Kidney epithelial cell (primary cell): ENCODE data around the gene VCAM1. TPM values are rescaled to one million over a fixed set of nuclear protein-coding genes. Genes with fewer than 3 reads are reported as not detected.

Experiments used
- DNase-seq: peaks from one replicate; pipeline ENCODE4 v3.0.0-alpha.2; 2010; ENCODE audit warnings: low read depth
- H3K27me3 ChIP-seq: 2 replicates; pipeline ENCODE4 v1.6.0; 2011; ENCODE audit warnings: low read length; ENCODE audit not compliant: control insufficient read depth, insufficient read depth
- H3K36me3 ChIP-seq: 2 replicates; pipeline ENCODE4 v1.5.1; 2011; ENCODE audit warnings: low read length; ENCODE audit not compliant: control insufficient read depth, insufficient read depth
- H3K4me3 ChIP-seq: 2 replicates; pipeline ENCODE4 v1.5.1; 2011; ENCODE audit warnings: low read depth, mild to moderate bottlenecking, control low read depth, low read length
- CTCF ChIP-seq: IDR thresholded peaks from 2 replicates; pipeline ENCODE4 v1.5.1; 2011; ENCODE audit warnings: mild to moderate bottlenecking, moderate library complexity, low read length, control low read depth, inconsistent platforms; ENCODE audit not compliant: insufficient read depth, poor library complexity, severe bottlenecking
- total RNA-seq: library from RNA; depleted of rRNA; stranded (reverse); fragments of >200 nt; gene quantifications from 2 replicates; pipeline ENCODE4 v1.2.3, GENCODE V29; 2015

Gene VCAM1
- total RNA-seq, 1 donor from 2014 or later = 63.8 TPM

GRCh38 chr1:100700586-100700985 lies 19.0 kb upstream of the VCAM1 start:
- no peak for DNase-seq
- Histone ChIP-seq H3K27me3 (no peaks in the 10 kb centered on the region), H3K4me3 (no peak overlapping the region), H3K36me3 (no peaks in the 10 kb centered on the region)
- TF ChIP-seq CTCF = no peak

- TF ChIP-seq CTCF = no peak
- H3K36me3 ChIP-seq = no peaks in the 10 kb centered on the region
- no peak overlapping the region for H3K4me3 ChIP-seq
- no peak for DNase-seq
- H3K27me3 ChIP-seq = no peaks in the 10 kb centered on the region
Measured at GRCh38 chr1:100703052-100703451, 16.5 kb upstream of the VCAM1 start.

- no peak for TF ChIP-seq CTCF
- H3K36me3 ChIP-seq = no peaks in the 10 kb centered on the region
- no peak for DNase-seq
- H3K27me3 ChIP-seq = no peaks in the 10 kb centered on the region
- H3K4me3 ChIP-seq = no peak overlapping the region
Measured at GRCh38 chr1:100703716-100704115, 15.8 kb upstream of the VCAM1 start.

- TF ChIP-seq CTCF = no peak
- DNase-seq = no peak
- no peaks in the 10 kb centered on the region for H3K36me3 ChIP-seq
- no peaks in the 10 kb centered on the region for H3K27me3 ChIP-seq
- H3K4me3 ChIP-seq = no peak overlapping the region
Measured at GRCh38 chr1:100704473-100704872, 15.1 kb upstream of the VCAM1 start.

- no peaks in the 10 kb centered on the region for H3K27me3 ChIP-seq
- no peaks in the 10 kb centered on the region for H3K36me3 ChIP-seq
- no peak for TF ChIP-seq CTCF
- no peak overlapping the region for H3K4me3 ChIP-seq
- DNase-seq = no peak
Measured at GRCh38 chr1:100706296-100706695, 13.2 kb upstream of the VCAM1 start.

- Histone ChIP-seq H3K4me3 (no peak overlapping the region), H3K27me3 (no peaks in the 10 kb centered on the region), H3K36me3 (no peaks in the 10 kb centered on the region)
- no peak for DNase-seq
- TF ChIP-seq CTCF = no peak
Measured at GRCh38 chr1:100706856-100707255, 12.7 kb upstream of the VCAM1 start.
